WERI-Rb-1 (cell line): Measurements from ENCODE around the gene SLC22A16.
A peak's percentile ranks its signal among the peaks of the same experiment; 100 is the strongest.

Source experiments
- DNase-seq: peaks from one replicate; pipeline ENCODE4 v3.0.0-alpha.2; 2020
- H3K27ac ChIP-seq: fragments of 250-450 bp; sonication (Bioruptor Pico); 2 replicates; pipeline ENCODE4 v1.5.1; 2020; ENCODE audit warnings: mild to moderate bottlenecking, moderate library complexity
- H3K27me3 ChIP-seq: fragments of 250-450 bp; sonication (Bioruptor Pico); 2 replicates; pipeline ENCODE4 v1.5.1; 2021; ENCODE audit warnings: mild to moderate bottlenecking, low read depth, moderate library complexity; ENCODE audit not compliant: insufficient read depth, severe bottlenecking
- H3K36me3 ChIP-seq: fragments of 250-450 bp; sonication (Bioruptor Pico); 2 replicates; pipeline ENCODE4 v1.5.1; 2020; ENCODE audit warnings: mild to moderate bottlenecking, moderate library complexity
- H3K4me3 ChIP-seq: 2 replicates; pipeline ENCODE4 v1.5.1; 2011; ENCODE audit warnings: low read depth, mild to moderate bottlenecking, control low read depth, low read length
- H3K9me3 ChIP-seq: fragments of 250-450 bp; sonication (Bioruptor Pico); 2 replicates; pipeline ENCODE4 v1.5.1; 2021; ENCODE audit warnings: mild to moderate bottlenecking, moderate library complexity; ENCODE audit not compliant: severe bottlenecking
- CTCF ChIP-seq: IDR thresholded peaks from 2 replicates; pipeline ENCODE4 v1.5.1; 2011; ENCODE audit warnings: low read depth, mild to moderate bottlenecking, control low read depth, inconsistent platforms, low read length

The SLC22A16 gene

GRCh38 chr6:110415086-110415916 lies 61.1 kb downstream of the SLC22A16 start, which contains the start of gene DDO:
Gene DDO (minus strand): TSS chr6:110415575. CDS start chr6:110413462, 2,113 bp downstream.
- Histone ChIP-seq H3K27me3 (no peaks in the 10 kb centered on the region), H3K36me3 (no peaks in the 10 kb centered on the region), H3K9me3 (no peaks in the 10 kb centered on the region), H3K27ac (peak within 1 kb of the TSS; percentile 15; the same call in 1 of the 2 replicates), H3K4me3 (no peak within 1 kb of the TSS)
- TF ChIP-seq CTCF: no peak
- no peak for DNase-seq

GRCh38 chr6:110414669-110415068 lies 61.7 kb downstream of the SLC22A16 start:
- Histone ChIP-seq H3K27me3 (no peaks in the 10 kb centered on the region), H3K27ac (peak overlapping the region; percentile 15; the same call in 1 of the 2 replicates), H3K9me3 (no peaks in the 10 kb centered on the region), H3K4me3 (no peak overlapping the region), H3K36me3 (no peaks in the 10 kb centered on the region)
- no peak for TF ChIP-seq CTCF
- no peak for DNase-seq

- no peak for TF ChIP-seq CTCF
- Histone ChIP-seq H3K9me3 (no peaks in the 10 kb centered on the region), H3K27ac (peak overlapping the region; percentile 44), H3K27me3 (no peaks in the 10 kb centered on the region), H3K36me3 (no peaks in the 10 kb centered on the region), H3K4me3 (no peak overlapping the region)
- DNase-seq: peak; percentile 91
Measured at GRCh38 chr6:110412360-110412759, 64.1 kb downstream of the SLC22A16 start.

- no peak overlapping the region for H3K4me3 ChIP-seq
- no peak for DNase-seq
- H3K27ac ChIP-seq: no peak overlapping the region
- H3K36me3 ChIP-seq: no peaks in the 10 kb centered on the region
- no peak for TF ChIP-seq CTCF
- no peaks in the 10 kb centered on the region for H3K9me3 ChIP-seq
- H3K27me3 ChIP-seq: no peaks in the 10 kb centered on the region
Measured at GRCh38 chr6:110410511-110410910, 65.9 kb downstream of the SLC22A16 start.

GRCh38 chr6:110409794-110410193 lies 66.6 kb downstream of the SLC22A16 start:
- no peak for DNase-seq
- Histone ChIP-seq H3K9me3 (no peaks in the 10 kb centered on the region), H3K4me3 (no peak overlapping the region), H3K27me3 (no peaks in the 10 kb centered on the region), H3K27ac (no peak overlapping the region), H3K36me3 (no peaks in the 10 kb centered on the region)
- no peak for TF ChIP-seq CTCF
